IMR-90 (cell line): ENCODE data around the gene NFIA. TPM values are rescaled to one million over a fixed set of nuclear protein-coding genes. Genes with fewer than 3 reads are reported as not detected.

Source experiments
- ATAC-seq: fragments of 200-7000 bp; cut with Tn5 transposase; 2 replicates; pipeline ENCODE4 v1.9.1; 2020; ENCODE audit warnings: low read depth, mild to moderate bottlenecking, moderate library complexity
- BruUV-seq: library from RNA; stranded (reverse); fragments of 400-500 nt; replicated peaks from 2 replicates; lab custom pipeline; 2021; lab: Mats Ljungman, UMichigan
- CTCF ChIA-PET: fragments of 300-600 bp; formaldehyde crosslinking; extraction: SDS; loops from one replicate; lab custom pipeline; 2021; ENCODE audit warnings: antibody characterized with exemption; lab: Yijun Ruan, JAX
- POLR2A ChIA-PET: fragments of 300-600 bp; sonication (Branson Sonifier 250); formaldehyde crosslinking; loops from one replicate; lab custom pipeline; 2022; ENCODE audit warnings: antibody characterized with exemption; ENCODE audit not compliant: unreplicated experiment; lab: Charles Lee
- DNase-seq: peaks from one replicate; pipeline ENCODE4 v3.0.0; 2013
- H2AFZ ChIP-seq: replicated peaks from 2 replicates; pipeline ENCODE3; 2013; ENCODE audit warnings: low read length, mild to moderate bottlenecking; ENCODE audit not compliant: poor library complexity
- H2AK5ac ChIP-seq: 2 replicates; pipeline ENCODE4 v1.6.1; 2013; ENCODE audit warnings: low read depth, low read length, inconsistent platforms
- H2AK9ac ChIP-seq: replicated peaks from 2 replicates; pipeline ENCODE3; 2013; ENCODE audit warnings: mild to moderate bottlenecking, low read depth, low read length, moderate library complexity; ENCODE audit not compliant: poor library complexity
- H2BK120ac ChIP-seq: 2 replicates; pipeline ENCODE4 v1.6.1; 2013; ENCODE audit warnings: low read depth, low read length, inconsistent platforms
- H2BK15ac ChIP-seq: 3 replicates; pipeline ENCODE4 v1.6.1; 2013; ENCODE audit warnings: low read depth, low read length, inconsistent platforms
- H2BK20ac ChIP-seq: 2 replicates; pipeline ENCODE4 v1.6.1; 2013; ENCODE audit warnings: low read depth, mild to moderate bottlenecking, inconsistent platforms, low read length, moderate library complexity
- H2BK5ac ChIP-seq: 2 replicates; pipeline ENCODE4 v1.6.1; 2013; ENCODE audit warnings: mild to moderate bottlenecking, low read depth, low read length, inconsistent platforms; ENCODE audit not compliant: poor library complexity, severe bottlenecking
- H3K14ac ChIP-seq: replicated peaks from 2 replicates; pipeline ENCODE4 v1.6.1; 2013; ENCODE audit warnings: low read depth, low read length, inconsistent platforms
- H3K18ac ChIP-seq: 2 replicates; pipeline ENCODE4 v1.6.1; 2013; ENCODE audit warnings: low read depth, low read length, control low read depth
- H3K23ac ChIP-seq: 2 replicates; pipeline ENCODE4 v1.6.1; 2013; ENCODE audit warnings: low read depth, low read length, inconsistent platforms
- H3K27ac ChIP-seq: 2 replicates; pipeline ENCODE4 v1.5.1; 2013; ENCODE audit warnings: mild to moderate bottlenecking, control low read depth, low read length; ENCODE audit not compliant: insufficient read depth
- H3K27me3 ChIP-seq: 2 replicates; pipeline ENCODE4 v1.6.1; 2013; ENCODE audit warnings: low read length; ENCODE audit not compliant: control insufficient read depth, insufficient read depth
- H3K36me3 ChIP-seq: 2 replicates; pipeline ENCODE4 v1.6.1; 2013; ENCODE audit warnings: low read length, mixed read lengths; ENCODE audit not compliant: control insufficient read depth, insufficient read depth
- H3K4ac ChIP-seq: 2 replicates; pipeline ENCODE4 v1.6.1; 2013; ENCODE audit warnings: low read depth, low read length, inconsistent platforms
- H3K4me1 ChIP-seq: 2 replicates; pipeline ENCODE4 v1.6.1; 2013; ENCODE audit warnings: low read length, mixed read lengths; ENCODE audit not compliant: control insufficient read depth, insufficient read depth
- H3K4me2 ChIP-seq: 2 replicates; pipeline ENCODE4 v1.6.1; 2013; ENCODE audit warnings: low read depth, mild to moderate bottlenecking, control low read depth, low read length, moderate library complexity
- H3K4me3 ChIP-seq: 2 replicates; pipeline ENCODE4 v1.5.1; 2013; ENCODE audit warnings: low read depth, mild to moderate bottlenecking, control low read depth, low read length, moderate library complexity; ENCODE audit not compliant: insufficient read depth
- H3K56ac ChIP-seq: 2 replicates; pipeline ENCODE4 v1.6.1; 2013; ENCODE audit warnings: low read length, inconsistent platforms; ENCODE audit not compliant: insufficient read depth; ENCODE audit errors: extremely low read depth
- H3K79me1 ChIP-seq, 2 experiments: 2 replicates each; pipeline ENCODE4 v1.6.1; 2013; ENCODE audit warnings: low read length in 2 of 2, inconsistent platforms in 1 of 2, low read depth in 1 of 2
- H3K9ac ChIP-seq: 2 replicates; pipeline ENCODE4 v1.6.1; 2013; ENCODE audit warnings: low read depth, low read length, control low read depth
- H3K9me1 ChIP-seq: 2 replicates; pipeline ENCODE4 v1.6.1; 2013; ENCODE audit warnings: low read length, inconsistent platforms; ENCODE audit not compliant: insufficient read depth
- H3K9me3 ChIP-seq: 2 replicates; pipeline ENCODE4 v1.6.1; 2013; ENCODE audit warnings: low read length; ENCODE audit not compliant: control insufficient read depth, insufficient read depth
- H4K20me1 ChIP-seq: 2 replicates; pipeline ENCODE4 v1.6.1; 2013; ENCODE audit warnings: low read length, inconsistent platforms; ENCODE audit not compliant: insufficient read depth
- H4K5ac ChIP-seq: 2 replicates; pipeline ENCODE4 v1.6.1; 2013; ENCODE audit warnings: mild to moderate bottlenecking, low read depth, low read length, control low read depth
- H4K8ac ChIP-seq, 2 experiments: 2 replicates each; pipeline ENCODE4 v1.6.1; 2013; ENCODE audit warnings: low read depth in 2 of 2, low read length in 2 of 2, control low read depth in 1 of 2, inconsistent platforms in 1 of 2
- H4K91ac ChIP-seq: 2 replicates; pipeline ENCODE4 v1.6.1; 2013; ENCODE audit warnings: low read depth, low read length, inconsistent platforms; ENCODE audit not compliant: insufficient read depth
- CEBPB ChIP-seq: IDR thresholded peaks from 2 replicates; pipeline ENCODE4 v1.6.1; 2012; ENCODE audit warnings: low read depth, low read length, improper control_type of control experiment
- CTCF ChIP-seq: conservative IDR thresholded peaks from 2 replicates; pipeline ENCODE4 v1.5.1; 2012; ENCODE audit warnings: mild to moderate bottlenecking, low read depth, low read length, improper control_type of control experiment
- MAFK ChIP-seq: IDR thresholded peaks from 2 replicates; pipeline ENCODE4 v1.6.1; 2012; ENCODE audit warnings: low read depth, low read length, improper control_type of control experiment
- RAD21 ChIP-seq: IDR thresholded peaks from 2 replicates; pipeline ENCODE4 v1.6.1; 2012; ENCODE audit warnings: low read length, improper control_type of control experiment
- RCOR1 ChIP-seq: IDR thresholded peaks from 2 replicates; pipeline ENCODE4 v1.6.1; 2012; ENCODE audit warnings: mild to moderate bottlenecking, low read length, improper control_type of control experiment; ENCODE audit not compliant: insufficient replicate concordance
- WGBS, 2 experiments: methylation state at CpG; one replicate each; pipeline versions ENCODE4 v1.1.5 to v1.1.7; 2013; ENCODE audit warnings: missing lambda C conversion rate in 2 of 2; ENCODE audit not compliant: insufficient read length in 1 of 2; ENCODE audit errors: extremely low coverage in 2 of 2; 5-methylcytosine and 5-hydroxymethylcytosine counted together
- dilution Hi-C: fragments of 300-500 bp; cut with HindIII; formaldehyde crosslinking; loops from one replicate; pipeline ENCODE4 v1.14.3; 2018; ENCODE audit warnings: low sequenced_read_pairs; ENCODE audit not compliant: unreplicated experiment
- in situ Hi-C: fragments of 300-500 bp; cut with MboI; formaldehyde crosslinking; loops from 3 replicates; pipeline ENCODE4 v1.14.3; 2019; ENCODE audit warnings: low sequenced_read_pairs, inconsistent platforms, mixed read lengths
- intact Hi-C: fragments of 100-400 bp; cut with micrococcal nuclease; formaldehyde crosslinking; loops from 2 replicates; pipeline ENCODE4 v1.10.0; 2022
- polyA plus RNA-seq, 3 experiments: library from polyadenylated mRNA; depleted of rRNA; stranded (reverse); fragments of >200 nt; gene quantifications; 2 replicates each; pipeline ENCODE4 v1.2.3, GENCODE V29; 2012; ENCODE audit warnings: low replicate concordance in 1 of 3
- total RNA-seq: library from RNA; depleted of rRNA; stranded (reverse); fragments of >200 nt; gene quantifications from 2 replicates; pipeline ENCODE4 v1.2.3, GENCODE V29; 2012

NFIA gene
- total and polyA plus RNA-seq, 2 of the 4 experiments (the other 2 are of a cell fraction), result 1.6 to 2.2 TPM

- intact Hi-C loops, result loop anchor here (1.0 to 2.0 kb wide), 5 partner anchors 26 to 802 kb away; no protein-coding TSS in a partner anchor
- H3K4me1 ChIP-seq, result no peaks in the 10 kb centered on the region
- BruUV-seq, result no TSS peak
- ATAC-seq (peak; percentile 44), DNase-seq (no peak)
- in situ Hi-C loops, result loop anchor here (10.0 kb wide), 1 partner anchor 284 kb away; no protein-coding TSS in a partner anchor
- peaks cover 45% of the 10 kb centered on the region for H3K27me3 ChIP-seq
- H3K36me3 ChIP-seq, result no peaks in the 10 kb centered on the region
- H3K9ac ChIP-seq, result no peak overlapping the region; the same call in 1 of the 2 replicates
- H3K23ac ChIP-seq, result no peak overlapping the region
- no peaks in the 10 kb centered on the region; the same call in 1 of the 2 replicates for H4K20me1 ChIP-seq
- H3K27ac ChIP-seq, result no peak overlapping the region
- no peak overlapping the region for H4K91ac ChIP-seq
- H3K14ac ChIP-seq, result no peak overlapping the region
- H2BK20ac ChIP-seq, result no peak overlapping the region
- dilution Hi-C loops, result no loop called here
- H3K9me1 ChIP-seq, result no peaks in the 10 kb centered on the region
- no peak overlapping the region for H2BK5ac ChIP-seq
- H3K4me3 ChIP-seq, result peak overlapping the region; percentile 61
- no peak overlapping the region for H4K8ac ChIP-seq
- H2BK15ac ChIP-seq, result no peak overlapping the region
- peak overlapping the region; percentile 94 for H2AFZ ChIP-seq
- no peak overlapping the region; the same call in 1 of the 2 replicates for H3K18ac ChIP-seq
- WGBS, 2 experiments, result 0% methylated on average over 2 of the region's 85 CpGs; no CpG with 5 or more reads in 1 of the 2 experiments
- no peak overlapping the region for H3K56ac ChIP-seq
- ChIA-PET CTCF (interaction anchor here (0.6 to 1.7 kb wide), 25 partner anchors 14 to 1150 kb away, joined by 3 to 12 read pairs (median 3); no protein-coding TSS in a partner anchor), POLR2A (no interaction called here)
- peak overlapping the region; percentile 42 for H3K4me2 ChIP-seq
- no peak overlapping the region for H2BK120ac ChIP-seq
- no peaks in the 10 kb centered on the region for H3K9me3 ChIP-seq
- no peak overlapping the region for H2AK9ac ChIP-seq
- H4K5ac ChIP-seq, result no peak overlapping the region
- no peak for TF ChIP-seq RCOR1
- TF ChIP-seq CEBPB, result no peak
- no peak for TF ChIP-seq RAD21
- no peak for TF ChIP-seq CTCF
- 0 out of 2 replicates have a peak, but pooled peaks have one; percentile 4 for TF ChIP-seq MAFK
- H3K79me1 ChIP-seq, result no peaks in the 10 kb centered on the region
- no peak overlapping the region for H2AK5ac ChIP-seq
- H3K4ac ChIP-seq, result no peak overlapping the region
These were observed 31.6 kb upstream of the NFIA start for GRCh38 chr1:61050541-61051442.
